Vagina (tissue), 2 donors: ENCODE measurements around the gene OXCT1.

ENCODE experiments used
- CTCF ChIP-seq, 3 experiments: fragments of 450-650 bp in 2 of 3; fragments of 200-600 bp in 1 of 3; sonication (generic) in 1 of 3; IDR thresholded peaks; one replicate each; pipeline ENCODE4 v1.5.1; 2017 to 2019; ENCODE audit warnings: antibody characterized with exemption in 3 of 3, mild to moderate bottlenecking in 2 of 3, moderate library complexity in 2 of 3
- POLR2AphosphoS5 ChIP-seq, 2 donors: sonication (generic); formaldehyde crosslinking; IDR thresholded peaks; one replicate each; pipeline ENCODE4 v1.9.0; 2017; ENCODE audit warnings: antibody characterized with exemption in 2 of 2, mild to moderate bottlenecking in 2 of 2, low read depth in 1 of 2; ENCODE audit not compliant: insufficient read depth in 1 of 2

GRCh38 chr5:41820150-41820549 lies 50.1 kb downstream of the OXCT1 start:
- TF ChIP-seq POLR2AphosphoS5 (IDR thresholded peaks at IDR 0.05; ENCODE audit: insufficient read depth in 1 of 2, low read depth in 1 of 2) = no peak
- TF ChIP-seq CTCF (IDR thresholded peaks at IDR 0.05) = no peak
